Measurements from ENCODE around the gene CCNO. TPM values are rescaled to one million over a fixed set of nuclear protein-coding genes. Genes with fewer than 3 reads are reported as not detected.

Gene CCNO
- total and polyA plus RNA-seq, 4 donors, result 3.2 to 8.5 (median 5.0) TPM

- peaks cover 0 to 23% (median 12%) of the 10 kb centered on the region in 5 donors for H3K4me1 ChIP-seq (ENCODE audit: control insufficient read depth in 5 of 5, insufficient read depth in 5 of 5, low read length in 5 of 5)
- H3K27ac ChIP-seq (ENCODE audit: low read depth in 1 of 2, low read length in 1 of 2), result no peak overlapping the region
- H3K36me3 ChIP-seq (ENCODE audit: control insufficient read depth in 4 of 4, insufficient read depth in 4 of 4, low read length in 4 of 4), result no peaks in the 10 kb centered on the region
- no peak overlapping the region for H3K4me3 ChIP-seq
- 35 to 52% methylated on average over 4 of the region's 4 CpGs for WGBS, 2 donors
- TF ChIP-seq, protein P1, sequence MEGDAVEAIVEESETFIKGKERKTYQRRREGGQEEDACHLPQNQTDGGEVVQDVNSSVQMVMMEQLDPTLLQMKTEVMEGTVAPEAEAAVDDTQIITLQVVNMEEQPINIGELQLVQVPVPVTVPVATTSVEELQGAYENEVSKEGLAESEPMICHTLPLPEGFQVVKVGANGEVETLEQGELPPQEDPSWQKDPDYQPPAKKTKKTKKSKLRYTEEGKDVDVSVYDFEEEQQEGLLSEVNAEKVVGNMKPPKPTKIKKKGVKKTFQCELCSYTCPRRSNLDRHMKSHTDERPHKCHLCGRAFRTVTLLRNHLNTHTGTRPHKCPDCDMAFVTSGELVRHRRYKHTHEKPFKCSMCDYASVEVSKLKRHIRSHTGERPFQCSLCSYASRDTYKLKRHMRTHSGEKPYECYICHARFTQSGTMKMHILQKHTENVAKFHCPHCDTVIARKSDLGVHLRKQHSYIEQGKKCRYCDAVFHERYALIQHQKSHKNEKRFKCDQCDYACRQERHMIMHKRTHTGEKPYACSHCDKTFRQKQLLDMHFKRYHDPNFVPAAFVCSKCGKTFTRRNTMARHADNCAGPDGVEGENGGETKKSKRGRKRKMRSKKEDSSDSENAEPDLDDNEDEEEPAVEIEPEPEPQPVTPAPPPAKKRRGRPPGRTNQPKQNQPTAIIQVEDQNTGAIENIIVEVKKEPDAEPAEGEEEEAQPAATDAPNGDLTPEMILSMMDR (IDR thresholded peaks at IDR 0.05; ENCODE audit: control extremely low read depth, extremely low read depth), result no peak
- DNase-seq, result peak; percentile 71 to 92 (median 81)
- H3K27me3 ChIP-seq (ENCODE audit: control insufficient read depth in 3 of 3, insufficient read depth in 3 of 3, low read length in 2 of 3), result peaks cover 5 to 80% (median 71%) of the 10 kb centered on the region in 3 donors
- no peak for ATAC-seq (ENCODE audit: insufficient read depth, low FRiP score)
- H3K9me3 ChIP-seq (ENCODE audit: control insufficient read depth in 4 of 4, insufficient read depth in 3 of 4, low read length in 3 of 4), result peaks cover 0 to 11% (median 0%) of the 10 kb centered on the region in 4 donors
- H3K9ac ChIP-seq (ENCODE audit: insufficient read depth in 1 of 2, low read length in 2 of 2), result no peak overlapping the region
Observed at GRCh38 chr5:55218967-55219366, 14.4 kb downstream of the CCNO start.

DNA sequence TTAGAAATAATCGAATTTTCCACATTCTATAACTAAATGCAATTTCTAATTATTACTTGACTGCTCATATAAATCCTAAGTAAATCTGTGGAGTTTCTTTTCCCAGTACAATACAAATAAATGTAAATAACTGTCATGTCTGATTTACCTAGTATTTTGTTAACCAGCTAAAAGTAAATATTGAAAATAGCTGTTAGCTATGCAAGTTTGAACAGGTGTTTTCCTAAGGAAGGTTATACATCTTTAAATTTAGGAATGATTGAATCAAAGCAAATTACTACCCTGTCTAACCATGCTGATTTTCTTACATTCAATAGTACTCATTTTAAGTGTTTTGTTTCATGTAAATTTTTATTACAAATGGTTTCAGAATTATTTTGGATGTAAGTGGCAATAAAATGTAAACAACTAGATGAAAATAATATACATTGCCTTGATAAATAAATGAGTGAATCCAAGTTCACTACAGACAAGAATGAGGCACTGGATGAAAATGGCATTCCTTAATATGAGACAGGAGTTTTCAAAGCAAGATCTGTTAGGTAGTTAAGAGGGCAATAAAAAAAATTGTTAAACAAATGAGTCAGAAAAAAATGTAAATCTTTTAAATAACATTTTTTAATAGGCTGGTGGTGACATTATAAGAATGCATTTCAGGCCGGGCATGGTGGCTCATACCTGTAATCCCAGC, 22.1 kb downstream of the CCNO start:
- no peaks in the 10 kb centered on the region for H3K36me3 ChIP-seq (ENCODE audit: control insufficient read depth in 4 of 4, insufficient read depth in 4 of 4, low read length in 4 of 4)
- TF ChIP-seq, protein P1 (IDR thresholded peaks at IDR 0.05; ENCODE audit: control extremely low read depth, extremely low read depth), result no peak
- WGBS, 2 donors, result 80 to 91% methylated on average over 2 of the region's 2 CpGs
- DNase-seq (no peak), ATAC-seq (ENCODE audit: insufficient read depth, low FRiP score) (no peak)
- peaks cover 0 to 11% (median 5%) of the 10 kb centered on the region in 3 donors for H3K27me3 ChIP-seq (ENCODE audit: control insufficient read depth in 3 of 3, insufficient read depth in 3 of 3, low read length in 2 of 3)
- H3K4me1 ChIP-seq (ENCODE audit: control insufficient read depth in 5 of 5, insufficient read depth in 5 of 5, low read length in 5 of 5), result no peaks in the 10 kb centered on the region
- H3K4me3 ChIP-seq, result no peak overlapping the region
- no peaks in the 10 kb centered on the region for H3K9me3 ChIP-seq (ENCODE audit: control insufficient read depth in 4 of 4, insufficient read depth in 3 of 4, low read length in 3 of 4)
- no peak overlapping the region for H3K27ac ChIP-seq (ENCODE audit: low read depth in 1 of 2, low read length in 1 of 2)
- no peak overlapping the region for H3K9ac ChIP-seq (ENCODE audit: insufficient read depth in 1 of 2, low read length in 2 of 2)

GRCh38 chr5:55205001-55205400, 28.4 kb downstream of the CCNO start:
- Histone ChIP-seq H3K4me1 (ENCODE audit: control insufficient read depth in 5 of 5, insufficient read depth in 5 of 5, low read length in 5 of 5) (no peaks in the 10 kb centered on the region), H3K27me3 (ENCODE audit: control insufficient read depth in 3 of 3, insufficient read depth in 3 of 3, low read length in 2 of 3) (peaks cover 0 to 28% (median 7%) of the 10 kb centered on the region in 3 donors), H3K36me3 (ENCODE audit: control insufficient read depth in 4 of 4, insufficient read depth in 4 of 4, low read length in 4 of 4) (no peaks in the 10 kb centered on the region), H3K27ac (ENCODE audit: low read depth in 1 of 2, low read length in 1 of 2) (no peak overlapping the region), H3K9ac (ENCODE audit: insufficient read depth in 1 of 2, low read length in 2 of 2) (no peak overlapping the region), H3K9me3 (ENCODE audit: control insufficient read depth in 4 of 4, insufficient read depth in 3 of 4, low read length in 3 of 4) (no peaks in the 10 kb centered on the region), H3K4me3 (no peak overlapping the region)
- ATAC-seq (ENCODE audit: insufficient read depth, low FRiP score), result no peak
- TF ChIP-seq, protein P1 (IDR thresholded peaks at IDR 0.05; ENCODE audit: control extremely low read depth, extremely low read depth), result no peak
- 13 to 46% methylated on average over 2 of the region's 2 CpGs for WGBS, 2 donors
- no peak for DNase-seq
